Measurements from ENCODE around the gene PHF24.

DNA sequence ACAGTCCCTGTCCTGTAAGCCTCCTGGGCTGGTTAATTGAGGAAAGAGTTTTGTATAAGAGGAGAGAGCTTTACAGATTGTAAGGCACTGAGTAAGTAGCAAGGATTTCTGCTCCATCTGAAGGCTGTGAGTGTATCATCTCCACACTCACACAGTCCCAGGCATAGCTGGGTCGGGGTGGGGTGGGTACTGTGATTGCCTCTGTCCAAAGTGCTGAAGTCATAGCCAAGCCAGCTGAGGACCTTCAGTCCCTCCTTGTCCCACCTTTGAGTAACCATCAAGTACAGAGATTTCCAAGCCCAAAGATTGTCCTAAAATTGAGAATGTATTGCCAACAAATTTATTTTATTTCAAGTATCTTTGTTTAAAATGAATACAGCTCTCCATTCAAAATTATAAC is 26.0 kb downstream of the PHF24 start:
- TF ChIP-seq, protein P1, sequence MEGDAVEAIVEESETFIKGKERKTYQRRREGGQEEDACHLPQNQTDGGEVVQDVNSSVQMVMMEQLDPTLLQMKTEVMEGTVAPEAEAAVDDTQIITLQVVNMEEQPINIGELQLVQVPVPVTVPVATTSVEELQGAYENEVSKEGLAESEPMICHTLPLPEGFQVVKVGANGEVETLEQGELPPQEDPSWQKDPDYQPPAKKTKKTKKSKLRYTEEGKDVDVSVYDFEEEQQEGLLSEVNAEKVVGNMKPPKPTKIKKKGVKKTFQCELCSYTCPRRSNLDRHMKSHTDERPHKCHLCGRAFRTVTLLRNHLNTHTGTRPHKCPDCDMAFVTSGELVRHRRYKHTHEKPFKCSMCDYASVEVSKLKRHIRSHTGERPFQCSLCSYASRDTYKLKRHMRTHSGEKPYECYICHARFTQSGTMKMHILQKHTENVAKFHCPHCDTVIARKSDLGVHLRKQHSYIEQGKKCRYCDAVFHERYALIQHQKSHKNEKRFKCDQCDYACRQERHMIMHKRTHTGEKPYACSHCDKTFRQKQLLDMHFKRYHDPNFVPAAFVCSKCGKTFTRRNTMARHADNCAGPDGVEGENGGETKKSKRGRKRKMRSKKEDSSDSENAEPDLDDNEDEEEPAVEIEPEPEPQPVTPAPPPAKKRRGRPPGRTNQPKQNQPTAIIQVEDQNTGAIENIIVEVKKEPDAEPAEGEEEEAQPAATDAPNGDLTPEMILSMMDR (IDR thresholded peaks at IDR 0.05): no peak
- TF ChIP-seq POLR2AphosphoS5 (IDR thresholded peaks at IDR 0.05): no peak

Data from prostate gland (tissue), 2 donors.